T-helper 17 cell (primary cell): ENCODE data around the gene CTDSPL. TPM values are rescaled to one million over a fixed set of nuclear protein-coding genes. Genes with fewer than 3 reads are reported as not detected.

ENCODE experiments used
- ATAC-seq: fragments of 150-1000 bp; cut with Tn5 transposase; 2 replicates; pipeline ENCODE4 v1.10.0; 2021; ENCODE audit warnings: mild to moderate bottlenecking, moderate library complexity
- DNase-seq, 3 donors: peaks; one replicate each; pipeline versions ENCODE4 v3.0.0 to v3.0.0-alpha.2; 2020 to 2021
- H3K9me3 ChIP-seq: one replicate; pipeline ENCODE4 v1.7.0; 2013; ENCODE audit warnings: low read length, mild to moderate bottlenecking; ENCODE audit not compliant: control insufficient read depth, poor library complexity, severe bottlenecking
- H3K27ac Mint-ChIP-seq: one replicate; pipeline ENCODE4 v1.8.0; 2022; ENCODE audit warnings: mild to moderate bottlenecking, moderate library complexity, mixed read lengths
- H3K27me3 Mint-ChIP-seq: one replicate; pipeline ENCODE4 v1.8.0; 2022; ENCODE audit warnings: mixed read lengths
- H3K36me3 Mint-ChIP-seq: one replicate; pipeline ENCODE4 v1.8.0; 2022; ENCODE audit warnings: low read depth, mixed read lengths
- H3K4me1 Mint-ChIP-seq: one replicate; pipeline ENCODE4 v1.8.0; 2022; ENCODE audit warnings: mild to moderate bottlenecking, mixed read lengths
- H3K4me3 Mint-ChIP-seq: one replicate; pipeline ENCODE4 v1.8.0; 2022; ENCODE audit warnings: mild to moderate bottlenecking, moderate library complexity, mixed read lengths
- total RNA-seq, 4 donors: library from RNA in 2 of 4; stranded (reverse) in 2 of 4; gene quantifications; one replicate each; pipeline ENCODE4 v1.2.3 and lab custom pipeline; 2022 to 2026

The CTDSPL gene
- total RNA-seq, 2 donors from 2014 or later: 2.2 to 48.0 TPM

GRCh38 chr3:37859908-37860199, 1.8 kb upstream of the CTDSPL start:
- Mint-ChIP-seq H3K4me3 (peak overlapping the region; percentile 93), H3K36me3 (peaks cover 2% of the 10 kb centered on the region), H3K27ac (peak overlapping the region; percentile 60), H3K4me1 (peaks cover 22% of the 10 kb centered on the region), H3K27me3 (peaks cover 16% of the 10 kb centered on the region)
- ATAC-seq (no peak), DNase-seq (no peak)
- no peaks in the 10 kb centered on the region for H3K9me3 ChIP-seq

- H3K27me3 Mint-ChIP-seq: peaks cover 13% of the 10 kb centered on the region
- no peaks in the 10 kb centered on the region for H3K36me3 Mint-ChIP-seq
- H3K9me3 ChIP-seq: no peaks in the 10 kb centered on the region
- ATAC-seq: peak; percentile 18
- H3K27ac Mint-ChIP-seq: peak overlapping the region; percentile 79
- H3K4me3 Mint-ChIP-seq: peak overlapping the region; percentile 87
- peak in 1 of 3 donors; percentile 16 for DNase-seq
- peaks cover 20% of the 10 kb centered on the region for H3K4me1 Mint-ChIP-seq
These were observed 681 bp downstream of the CTDSPL start for GRCh38 chr3:37862219-37862902.

- Mint-ChIP-seq H3K4me3 (peak overlapping the region; percentile 87), H3K36me3 (no peaks in the 10 kb centered on the region), H3K27ac (no peak overlapping the region), H3K4me1 (peaks cover 20% of the 10 kb centered on the region), H3K27me3 (peaks cover 8% of the 10 kb centered on the region)
- ATAC-seq: no peak
- DNase-seq: no peak
- no peaks in the 10 kb centered on the region for H3K9me3 ChIP-seq
These were observed 1.5 kb downstream of the CTDSPL start for GRCh38 chr3:37862903-37863815.

GRCh38 chr3:37863949-37864822, 2.5 kb downstream of the CTDSPL start:
- H3K9me3 ChIP-seq: no peaks in the 10 kb centered on the region
- no peak for ATAC-seq
- Mint-ChIP-seq H3K4me1 (peaks cover 20% of the 10 kb centered on the region), H3K27ac (no peak overlapping the region), H3K4me3 (no peak overlapping the region), H3K36me3 (no peaks in the 10 kb centered on the region), H3K27me3 (peaks cover 8% of the 10 kb centered on the region)
- DNase-seq: no peak

GRCh38 chr3:37864904-37865303, 3.2 kb downstream of the CTDSPL start:
- H3K4me1 Mint-ChIP-seq: peaks cover 18% of the 10 kb centered on the region
- H3K27ac Mint-ChIP-seq: no peak overlapping the region
- no peak overlapping the region for H3K4me3 Mint-ChIP-seq
- no peaks in the 10 kb centered on the region for H3K36me3 Mint-ChIP-seq
- ATAC-seq (no peak), DNase-seq (no peak)
- no peaks in the 10 kb centered on the region for H3K9me3 ChIP-seq
- peaks cover 12% of the 10 kb centered on the region for H3K27me3 Mint-ChIP-seq

- peaks cover 12% of the 10 kb centered on the region for H3K9me3 ChIP-seq
- Mint-ChIP-seq H3K27ac (no peak overlapping the region), H3K4me1 (peaks cover 9% of the 10 kb centered on the region), H3K36me3 (no peaks in the 10 kb centered on the region), H3K4me3 (no peak overlapping the region), H3K27me3 (peaks cover 12% of the 10 kb centered on the region)
- no peak for DNase-seq
- ATAC-seq: no peak
These were observed 5.5 kb downstream of the CTDSPL start for GRCh38 chr3:37867144-37867543.

GRCh38 chr3:37871858-37872257, 10.2 kb downstream of the CTDSPL start:
- no peaks in the 10 kb centered on the region for H3K4me1 Mint-ChIP-seq
- ATAC-seq: no peak
- no peaks in the 10 kb centered on the region for H3K36me3 Mint-ChIP-seq
- H3K4me3 Mint-ChIP-seq: no peak overlapping the region
- peaks cover 13% of the 10 kb centered on the region for H3K9me3 ChIP-seq
- peaks cover 4% of the 10 kb centered on the region for H3K27me3 Mint-ChIP-seq
- H3K27ac Mint-ChIP-seq: no peak overlapping the region
- no peak for DNase-seq

GRCh38 chr3:37872413-37873160, 10.9 kb downstream of the CTDSPL start:
- H3K4me3 Mint-ChIP-seq: no peak overlapping the region
- no peaks in the 10 kb centered on the region for H3K4me1 Mint-ChIP-seq
- DNase-seq (no peak), ATAC-seq (no peak)
- no peak overlapping the region for H3K27ac Mint-ChIP-seq
- H3K36me3 Mint-ChIP-seq: no peaks in the 10 kb centered on the region
- peaks cover 13% of the 10 kb centered on the region for H3K9me3 ChIP-seq
- H3K27me3 Mint-ChIP-seq: peaks cover 4% of the 10 kb centered on the region

- Mint-ChIP-seq H3K4me1 (no peaks in the 10 kb centered on the region), H3K4me3 (no peak overlapping the region), H3K27ac (no peak overlapping the region), H3K27me3 (peaks cover 5% of the 10 kb centered on the region), H3K36me3 (no peaks in the 10 kb centered on the region)
- no peak for DNase-seq
- no peak for ATAC-seq
- H3K9me3 ChIP-seq: peaks cover 9% of the 10 kb centered on the region
These were observed 14.6 kb downstream of the CTDSPL start for GRCh38 chr3:37876279-37876678.

- no peak for ATAC-seq
- peaks cover 2% of the 10 kb centered on the region for H3K36me3 Mint-ChIP-seq
- H3K9me3 ChIP-seq: no peaks in the 10 kb centered on the region
- H3K4me3 Mint-ChIP-seq: no peak overlapping the region
- H3K27ac Mint-ChIP-seq: no peak overlapping the region
- DNase-seq: no peak
- peaks cover 16% of the 10 kb centered on the region for H3K27me3 Mint-ChIP-seq
- H3K4me1 Mint-ChIP-seq: no peaks in the 10 kb centered on the region
These were observed 21.0 kb downstream of the CTDSPL start for GRCh38 chr3:37882711-37883110.

GRCh38 chr3:37885814-37886213, 24.1 kb downstream of the CTDSPL start:
- DNase-seq: no peak
- Mint-ChIP-seq H3K27ac (no peak overlapping the region), H3K4me1 (peaks cover 2% of the 10 kb centered on the region), H3K4me3 (no peak overlapping the region), H3K27me3 (peaks cover 11% of the 10 kb centered on the region), H3K36me3 (peaks cover 2% of the 10 kb centered on the region)
- no peaks in the 10 kb centered on the region for H3K9me3 ChIP-seq
- ATAC-seq: no peak

GRCh38 chr3:37886395-37886794, 24.7 kb downstream of the CTDSPL start:
- no peak overlapping the region for H3K27ac Mint-ChIP-seq

More at GRCh38 chr3:37886395-37886794, 24.7 kb downstream of the CTDSPL start:
- no peak for DNase-seq
- H3K4me1 Mint-ChIP-seq: peaks cover 2% of the 10 kb centered on the region
- ATAC-seq: no peak
- peaks cover 11% of the 10 kb centered on the region for H3K27me3 Mint-ChIP-seq
- peaks cover 2% of the 10 kb centered on the region for H3K36me3 Mint-ChIP-seq
- no peaks in the 10 kb centered on the region for H3K9me3 ChIP-seq
- no peak overlapping the region for H3K4me3 Mint-ChIP-seq
